ENCODE measurements around the gene TANC1. TPM values are rescaled to one million over a fixed set of nuclear protein-coding genes. Genes with fewer than 3 reads are reported as not detected.

TANC1 gene
- total and polyA plus RNA-seq, 4 experiments from 2014 or later: 0.35 to 0.79 (median 0.50) TPM; not detected in 1

DNA sequence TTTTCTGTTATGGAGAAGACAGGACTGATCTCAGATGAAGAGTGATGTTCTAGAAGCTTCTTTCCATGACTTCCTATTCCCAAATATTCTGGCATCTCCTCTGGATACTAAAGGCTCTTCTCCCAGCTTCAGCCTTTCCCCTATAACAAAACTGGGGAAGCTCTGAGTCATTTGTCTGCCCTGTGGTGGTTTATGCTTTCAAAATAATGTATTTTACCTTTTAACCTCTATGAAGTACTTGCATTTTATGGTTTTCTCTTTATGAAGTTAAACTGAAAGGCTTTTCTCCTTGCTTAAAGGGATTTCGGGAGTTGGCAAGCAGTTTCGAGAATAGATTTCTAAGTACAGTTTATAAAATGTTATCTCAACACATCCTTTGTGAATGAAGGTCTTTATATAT, 104.4 kb downstream of the TANC1 start:
- Histone ChIP-seq H3K27ac (ENCODE audit: low read depth, low read length) (no peak overlapping the region), H3K9me3 (ENCODE audit: control insufficient read depth in 1 of 2, low read length in 2 of 2) (no peaks in the 10 kb centered on the region), H3K27me3 (ENCODE audit: insufficient read depth, low read length) (no peaks in the 10 kb centered on the region), H3K36me3 (ENCODE audit: insufficient read depth, low read length) (no peaks in the 10 kb centered on the region), H3K4me1 (ENCODE audit: insufficient read depth, low read length) (no peaks in the 10 kb centered on the region), H3K4me3 (ENCODE audit: low read length in 2 of 2) (no peak overlapping the region)
- DNase-seq: no peak
- H3K27ac Mint-ChIP-seq: no peak overlapping the region
- peaks cover 0 to 2% (median 0%) of the 10 kb centered on the region in 8 donors for H3K9me3 Mint-ChIP-seq
- no peak overlapping the region for H3K4me3 Mint-ChIP-seq
- H3K4me1 Mint-ChIP-seq: peaks cover 0 to 1% (median 0%) of the 10 kb centered on the region in 4 donors
- ChIA-PET POLR2A (ENCODE audit: partially characterized antibody) (no interaction called here), CTCF (ENCODE audit: partially characterized antibody) (interaction anchor here (1.6 kb wide), 1 partner anchor 46 kb away, joined by 3 read pairs; no protein-coding TSS in a partner anchor)
- intact Hi-C loops (cut with micrococcal nuclease): no loop called here
- peaks cover 0 to 2% of the 10 kb centered on the region in 2 donors for H3K27me3 Mint-ChIP-seq
- H3K36me3 Mint-ChIP-seq: no peaks in the 10 kb centered on the region

DNA sequence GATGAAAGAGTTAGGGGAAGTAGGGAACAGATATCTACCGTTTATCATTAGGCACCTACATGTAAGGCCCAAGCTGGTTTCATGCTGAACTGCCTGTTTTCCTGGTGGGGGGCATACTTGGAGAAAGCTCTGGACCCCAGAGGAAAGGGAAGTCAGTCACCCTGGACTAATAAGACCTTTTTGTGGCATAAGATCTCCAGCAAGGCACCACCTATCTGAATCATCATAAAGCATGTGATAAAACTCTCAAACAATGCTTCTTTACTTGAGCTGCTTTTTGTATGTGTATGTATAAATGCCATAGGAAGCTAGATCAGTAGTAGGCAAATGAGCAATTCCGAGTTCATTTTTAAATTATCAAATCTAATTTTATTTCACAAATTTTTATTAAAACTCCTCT, 104.8 kb downstream of the TANC1 start:
- POLR2A ChIA-PET (ENCODE audit: partially characterized antibody): no interaction called here
- H3K36me3 Mint-ChIP-seq: no peaks in the 10 kb centered on the region
- DNase-seq: no peak

DNA sequence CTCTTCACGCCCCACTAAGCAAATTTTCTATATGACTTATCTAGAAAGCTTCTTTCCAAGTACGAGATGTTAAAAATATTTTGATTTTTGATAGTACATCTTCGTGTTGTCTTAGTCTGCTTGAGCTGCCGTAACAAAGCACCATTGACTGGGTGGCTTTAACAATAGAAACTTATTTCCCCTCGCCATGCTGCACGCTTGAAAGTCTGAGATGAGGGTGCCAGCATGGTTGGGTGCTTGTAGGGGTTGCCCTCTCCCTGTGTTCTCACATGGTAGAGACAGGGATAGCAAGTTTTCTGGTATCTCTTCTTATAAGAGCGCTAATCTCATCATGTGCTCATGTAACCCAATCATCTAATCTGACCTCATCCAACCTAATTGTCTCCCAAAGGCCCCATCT, 106.2 kb downstream of the TANC1 start:
- Histone ChIP-seq H3K9me3 (ENCODE audit: control insufficient read depth in 1 of 2, low read length in 2 of 2) (no peaks in the 10 kb centered on the region), H3K27ac (ENCODE audit: low read depth, low read length) (no peak overlapping the region), H3K4me3 (ENCODE audit: low read length in 2 of 2) (no peak overlapping the region), H3K36me3 (ENCODE audit: insufficient read depth, low read length) (no peaks in the 10 kb centered on the region), H3K27me3 (ENCODE audit: insufficient read depth, low read length) (no peaks in the 10 kb centered on the region), H3K4me1 (ENCODE audit: insufficient read depth, low read length) (no peaks in the 10 kb centered on the region)
- no peak overlapping the region for H3K27ac Mint-ChIP-seq
- intact Hi-C loops (cut with micrococcal nuclease): no loop called here
- H3K36me3 Mint-ChIP-seq: no peaks in the 10 kb centered on the region
- no peak for DNase-seq
- H3K4me3 Mint-ChIP-seq: no peak overlapping the region
- POLR2A ChIA-PET (ENCODE audit: partially characterized antibody): no interaction called here
- H3K4me1 Mint-ChIP-seq: peaks cover 0 to 1% (median 0%) of the 10 kb centered on the region in 4 donors
- H3K27me3 Mint-ChIP-seq: peaks cover 0 to 2% of the 10 kb centered on the region in 2 donors
- CTCF ChIA-PET (ENCODE audit: partially characterized antibody): interaction anchor here (1.4 kb wide), 1 partner anchor 44 kb away, joined by 3 read pairs; no protein-coding TSS in a partner anchor
- H3K9me3 Mint-ChIP-seq: peaks cover 0 to 4% (median 0%) of the 10 kb centered on the region in 8 donors

More for the DNA sequence above, 104.8 kb downstream of the TANC1 start:
- Mint-ChIP-seq H3K27me3 (peaks cover 0 to 2% of the 10 kb centered on the region in 2 donors), H3K27ac (no peak overlapping the region), H3K4me3 (no peak overlapping the region), H3K4me1 (peaks cover 0 to 1% (median 0%) of the 10 kb centered on the region in 4 donors), H3K9me3 (peaks cover 0 to 2% (median 0%) of the 10 kb centered on the region in 8 donors)
- Histone ChIP-seq H3K4me3 (ENCODE audit: low read length in 2 of 2) (no peak overlapping the region), H3K27ac (ENCODE audit: low read depth, low read length) (no peak overlapping the region), H3K36me3 (ENCODE audit: insufficient read depth, low read length) (no peaks in the 10 kb centered on the region), H3K9me3 (ENCODE audit: control insufficient read depth in 1 of 2, low read length in 2 of 2) (no peaks in the 10 kb centered on the region), H3K27me3 (ENCODE audit: insufficient read depth, low read length) (no peaks in the 10 kb centered on the region), H3K4me1 (ENCODE audit: insufficient read depth, low read length) (no peaks in the 10 kb centered on the region)
- intact Hi-C loops (cut with micrococcal nuclease): no loop called here
- CTCF ChIA-PET (ENCODE audit: partially characterized antibody): no interaction called here

DNA sequence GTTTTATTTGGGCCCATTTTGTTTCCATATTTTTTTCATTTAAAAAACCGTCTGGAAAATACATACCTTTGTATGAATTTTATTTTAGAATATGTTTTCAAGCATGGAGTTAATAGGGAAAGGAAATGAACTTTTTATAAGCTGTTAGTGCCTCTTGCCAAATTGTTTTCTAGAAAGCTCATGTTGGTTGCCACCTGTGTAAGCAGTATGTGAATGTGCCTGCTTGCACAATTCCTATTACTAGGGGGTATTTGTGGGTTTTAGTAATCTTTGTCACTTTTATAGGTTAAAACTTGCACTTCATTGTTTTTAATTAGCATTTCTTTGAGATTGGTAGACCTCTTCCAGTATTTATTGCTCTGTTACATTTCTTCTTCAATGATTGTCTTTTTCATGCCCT, 107.3 kb downstream of the TANC1 start:
- POLR2A ChIA-PET (ENCODE audit: partially characterized antibody): no interaction called here
- H3K4me3 Mint-ChIP-seq: no peak overlapping the region
- peaks cover 0 to 1% (median 0%) of the 10 kb centered on the region in 4 donors for H3K4me1 Mint-ChIP-seq
- no peaks in the 10 kb centered on the region for H3K27me3 ChIP-seq (ENCODE audit: insufficient read depth, low read length)
- H3K4me3 ChIP-seq (ENCODE audit: low read length in 2 of 2): no peak overlapping the region
- H3K27me3 Mint-ChIP-seq: peaks cover 0 to 2% of the 10 kb centered on the region in 2 donors
- DNase-seq: no peak
- H3K9me3 ChIP-seq (ENCODE audit: control insufficient read depth in 1 of 2, low read length in 2 of 2): no peaks in the 10 kb centered on the region
- no peaks in the 10 kb centered on the region for H3K4me1 ChIP-seq (ENCODE audit: insufficient read depth, low read length)
- CTCF ChIA-PET (ENCODE audit: partially characterized antibody): no interaction called here
- no peak overlapping the region for H3K27ac ChIP-seq (ENCODE audit: low read depth, low read length)
- intact Hi-C loops (cut with micrococcal nuclease): no loop called here
- peaks cover 0 to 4% (median 0%) of the 10 kb centered on the region in 8 donors for H3K9me3 Mint-ChIP-seq
- no peaks in the 10 kb centered on the region for H3K36me3 Mint-ChIP-seq
- H3K27ac Mint-ChIP-seq: no peak overlapping the region
- H3K36me3 ChIP-seq (ENCODE audit: insufficient read depth, low read length): no peaks in the 10 kb centered on the region

DNA sequence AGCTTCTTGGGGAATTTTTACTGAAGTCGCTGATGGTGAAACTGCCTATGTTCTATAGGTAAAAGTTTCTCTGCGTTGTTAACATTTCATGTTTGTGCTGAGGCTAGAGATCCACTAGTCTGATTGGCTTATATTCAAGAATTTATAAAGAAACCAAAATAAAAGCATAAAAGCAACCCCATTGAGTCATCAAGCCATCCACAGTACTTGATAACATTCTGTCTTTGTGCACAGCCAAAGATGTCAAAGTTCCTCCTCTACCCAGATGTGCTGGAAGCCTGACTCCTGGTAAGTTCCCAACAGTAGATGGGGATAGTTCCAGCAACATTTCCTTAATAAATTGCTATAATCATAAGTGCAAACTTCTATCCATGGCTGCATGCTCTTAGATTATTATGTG, 107.8 kb downstream of the TANC1 start:
- no peak overlapping the region for H3K27ac ChIP-seq (ENCODE audit: low read depth, low read length)
- no peak overlapping the region for H3K4me3 Mint-ChIP-seq

DNA sequence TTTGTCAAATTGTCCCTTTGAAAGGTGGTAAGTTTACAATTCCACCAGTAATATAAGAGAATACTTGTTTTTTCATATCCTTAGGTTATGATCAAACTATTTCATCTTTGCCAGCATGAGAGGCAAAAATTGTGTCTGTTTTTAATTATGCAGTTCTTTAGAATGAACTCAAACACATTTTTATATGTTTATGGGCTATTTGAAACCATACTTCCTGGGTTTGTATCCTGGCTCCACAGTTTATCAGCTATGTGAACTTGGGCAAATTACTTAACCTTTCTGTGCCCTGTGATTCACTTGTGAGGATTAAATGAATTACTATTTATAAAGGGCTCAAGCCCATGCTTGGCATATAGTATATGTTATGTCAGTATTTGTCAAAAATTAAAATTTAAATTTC, 109.4 kb downstream of the TANC1 start:
- Mint-ChIP-seq H3K27me3 (peaks cover 2 to 4% of the 10 kb centered on the region in 2 donors), H3K36me3 (peaks cover 0 to 3% of the 10 kb centered on the region in 2 donors), H3K4me1 (peaks cover 0 to 1% (median 0%) of the 10 kb centered on the region in 4 donors), H3K27ac (no peak overlapping the region), H3K4me3 (no peak overlapping the region), H3K9me3 (peaks cover 0 to 4% (median 0%) of the 10 kb centered on the region in 8 donors)
- Histone ChIP-seq H3K27me3 (ENCODE audit: insufficient read depth, low read length) (no peaks in the 10 kb centered on the region), H3K27ac (ENCODE audit: low read depth, low read length) (no peak overlapping the region), H3K4me3 (ENCODE audit: low read length in 2 of 2) (no peak overlapping the region), H3K36me3 (ENCODE audit: insufficient read depth, low read length) (no peaks in the 10 kb centered on the region), H3K9me3 (ENCODE audit: control insufficient read depth in 1 of 2, low read length in 2 of 2) (no peaks in the 10 kb centered on the region), H3K4me1 (ENCODE audit: insufficient read depth, low read length) (no peaks in the 10 kb centered on the region)
- POLR2A ChIA-PET (ENCODE audit: partially characterized antibody): no interaction called here
- CTCF ChIA-PET (ENCODE audit: partially characterized antibody): no interaction called here
- DNase-seq: no peak
- intact Hi-C loops (cut with micrococcal nuclease): no loop called here

More for the DNA sequence above, 107.8 kb downstream of the TANC1 start:
- Mint-ChIP-seq H3K4me1 (peaks cover 0 to 1% (median 0%) of the 10 kb centered on the region in 4 donors), H3K36me3 (peaks cover 0 to 1% of the 10 kb centered on the region in 2 donors), H3K27ac (no peak overlapping the region), H3K27me3 (peaks cover 1 to 2% of the 10 kb centered on the region in 2 donors), H3K9me3 (peaks cover 0 to 4% (median 0%) of the 10 kb centered on the region in 8 donors)
- ChIA-PET CTCF (ENCODE audit: partially characterized antibody) (no interaction called here), POLR2A (ENCODE audit: partially characterized antibody) (no interaction called here)
- Histone ChIP-seq H3K4me3 (ENCODE audit: low read length in 2 of 2) (no peak overlapping the region), H3K27me3 (ENCODE audit: insufficient read depth, low read length) (no peaks in the 10 kb centered on the region), H3K4me1 (ENCODE audit: insufficient read depth, low read length) (no peaks in the 10 kb centered on the region), H3K36me3 (ENCODE audit: insufficient read depth, low read length) (no peaks in the 10 kb centered on the region), H3K9me3 (ENCODE audit: control insufficient read depth in 1 of 2, low read length in 2 of 2) (no peaks in the 10 kb centered on the region)
- intact Hi-C loops (cut with micrococcal nuclease): no loop called here
- no peak for DNase-seq

DNA sequence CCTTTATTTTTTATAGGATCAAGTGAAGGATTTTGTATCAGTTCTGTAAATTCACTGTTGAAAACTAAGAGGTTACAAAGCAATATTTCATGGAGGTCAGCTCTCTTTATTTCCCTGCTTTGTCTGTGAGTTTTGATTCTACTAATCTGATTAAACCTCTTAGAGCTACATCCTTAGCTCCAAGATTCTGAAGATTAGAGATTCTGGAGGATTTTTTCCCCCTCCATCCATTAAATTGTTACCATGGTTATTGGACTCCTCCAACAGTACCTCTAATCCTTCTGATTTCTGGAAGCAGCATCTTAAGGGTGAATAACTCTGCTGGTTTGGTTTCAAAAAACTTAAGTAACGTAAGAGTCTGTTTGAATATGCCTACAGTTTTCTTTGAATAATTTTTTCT, 110.0 kb downstream of the TANC1 start:
- peaks cover 2 to 4% of the 10 kb centered on the region in 2 donors for H3K27me3 Mint-ChIP-seq
- Histone ChIP-seq H3K27ac (ENCODE audit: low read depth, low read length) (no peak overlapping the region), H3K4me1 (ENCODE audit: insufficient read depth, low read length) (no peaks in the 10 kb centered on the region), H3K36me3 (ENCODE audit: insufficient read depth, low read length) (no peaks in the 10 kb centered on the region), H3K27me3 (ENCODE audit: insufficient read depth, low read length) (no peaks in the 10 kb centered on the region), H3K9me3 (ENCODE audit: control insufficient read depth in 1 of 2, low read length in 2 of 2) (no peaks in the 10 kb centered on the region), H3K4me3 (ENCODE audit: low read length in 2 of 2) (no peak overlapping the region)
- peaks cover 0 to 1% (median 0%) of the 10 kb centered on the region in 4 donors for H3K4me1 Mint-ChIP-seq
- peaks cover 0 to 4% (median 0%) of the 10 kb centered on the region in 8 donors for H3K9me3 Mint-ChIP-seq
- DNase-seq: no peak
- no peak overlapping the region for H3K4me3 Mint-ChIP-seq
- H3K36me3 Mint-ChIP-seq: peaks cover 0 to 3% of the 10 kb centered on the region in 2 donors
- no peak overlapping the region for H3K27ac Mint-ChIP-seq
- ChIA-PET CTCF (ENCODE audit: partially characterized antibody) (no interaction called here), POLR2A (ENCODE audit: partially characterized antibody) (no interaction called here)
- intact Hi-C loops (cut with micrococcal nuclease): no loop called here

Measured in CD4-positive, alpha-beta memory T cell (primary cell).